BLaER1 (cell line): Measurements from ENCODE around the gene LRWD1.
"Not testable (repeated sequence)": the region's sequence is repeated elsewhere in the genome, so short reads cannot be mapped to it uniquely, and the experiment has no call there.

Source experiments
- H3K27ac ChIP-seq: shearing (Covaris generic); formaldehyde crosslinking; 2 replicates; pipeline ENCODE4 v1.8.1; 2022
- H3K27me3 ChIP-seq: shearing (Covaris generic); formaldehyde crosslinking; 2 replicates; pipeline ENCODE4 v1.8.1; 2022
- H3K36me3 ChIP-seq: shearing (Covaris generic); formaldehyde crosslinking; 2 replicates; pipeline ENCODE4 v1.8.1; 2022
- H3K4me1 ChIP-seq: shearing (Covaris generic); formaldehyde crosslinking; 2 replicates; pipeline ENCODE4 v1.8.1; 2022
- H3K4me2 ChIP-seq: shearing (Covaris generic); formaldehyde crosslinking; 2 replicates; pipeline ENCODE4 v1.8.1; 2022
- H3K4me3 ChIP-seq: shearing (Covaris generic); formaldehyde crosslinking; 2 replicates; pipeline ENCODE4 v1.8.1; 2022
- H3K9ac ChIP-seq: shearing (Covaris generic); formaldehyde crosslinking; 2 replicates; pipeline ENCODE4 v1.8.1; 2022
- H3K9me3 ChIP-seq: shearing (Covaris generic); formaldehyde crosslinking; 2 replicates; pipeline ENCODE4 v1.8.1; 2022
- H4K20me1 ChIP-seq: shearing (Covaris generic); formaldehyde crosslinking; 2 replicates; pipeline ENCODE4 v1.8.1; 2022
- Cebpa-rat ChIP-seq: shearing (Covaris generic); IDR thresholded peaks from 2 replicates; pipeline ENCODE4 v1.8.1; 2022

Gene LRWD1

DNA sequence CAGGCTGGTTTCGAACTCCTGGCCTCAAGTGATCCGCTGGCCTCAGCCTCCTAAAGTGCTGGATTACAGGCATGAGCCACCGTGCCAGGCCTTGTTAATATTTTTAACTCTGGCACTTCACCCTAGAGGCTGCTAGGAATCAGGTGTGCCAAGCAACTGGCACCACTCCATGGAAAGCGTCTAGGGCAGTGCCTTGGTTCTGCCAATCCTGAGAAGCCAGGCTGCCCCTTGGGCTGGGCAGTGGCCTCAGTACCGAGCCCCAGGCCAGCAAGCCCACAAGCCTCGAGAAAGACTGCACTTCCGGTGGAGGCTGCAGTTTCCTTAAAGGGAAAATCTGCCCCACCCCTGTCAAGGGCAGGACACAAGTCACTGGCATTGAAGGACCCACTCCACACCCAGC, 11.5 kb upstream of the LRWD1 start:
- Histone ChIP-seq H4K20me1 (peaks cover 41% of the 10 kb centered on the region), H3K4me3 (no peak overlapping the region), H3K27ac (peak overlapping the region; percentile 78; the same call in 1 of the 2 replicates), H3K36me3 (peaks cover 58% of the 10 kb centered on the region), H3K9ac (no peak overlapping the region), H3K4me1 (peaks cover 69% of the 10 kb centered on the region), H3K27me3 (no peaks in the 10 kb centered on the region), H3K9me3 (no peaks in the 10 kb centered on the region), H3K4me2 (peak overlapping the region; percentile 2; the same call in 1 of the 2 replicates)
- no peak for TF ChIP-seq Cebpa-rat

DNA sequence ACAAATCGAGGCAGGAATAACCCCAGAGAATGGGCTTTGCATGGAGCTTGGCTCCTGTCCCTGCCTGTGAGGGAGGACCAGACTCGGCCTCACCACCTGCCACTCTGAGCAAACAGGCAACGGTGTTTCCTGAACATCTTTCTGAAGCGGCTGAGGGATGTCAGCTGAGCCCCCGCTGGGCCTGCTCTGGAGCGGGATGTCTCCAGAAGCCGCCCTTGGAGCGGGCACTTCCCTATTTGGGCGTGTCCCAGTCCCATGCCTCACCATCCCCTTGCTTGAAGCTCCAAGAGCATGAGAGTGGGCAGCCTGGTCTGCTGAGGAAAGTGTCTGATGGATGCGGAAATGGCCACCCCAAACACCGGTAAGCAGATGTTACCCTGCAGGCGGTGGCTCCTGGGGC, 10.3 kb upstream of the LRWD1 start:
- H3K27me3 ChIP-seq: no peaks in the 10 kb centered on the region
- no peak for TF ChIP-seq Cebpa-rat
- peak overlapping the region; percentile 64 for H3K4me2 ChIP-seq
- peak overlapping the region; percentile 78 for H3K27ac ChIP-seq
- H3K36me3 ChIP-seq: peaks cover 58% of the 10 kb centered on the region
- peaks cover 41% of the 10 kb centered on the region for H4K20me1 ChIP-seq
- no peaks in the 10 kb centered on the region for H3K9me3 ChIP-seq
- H3K4me1 ChIP-seq: peaks cover 68% of the 10 kb centered on the region
- H3K9ac ChIP-seq: peak overlapping the region; percentile 36; the same call in 1 of the 2 replicates
- no peak overlapping the region; the same call in 1 of the 2 replicates for H3K4me3 ChIP-seq

DNA sequence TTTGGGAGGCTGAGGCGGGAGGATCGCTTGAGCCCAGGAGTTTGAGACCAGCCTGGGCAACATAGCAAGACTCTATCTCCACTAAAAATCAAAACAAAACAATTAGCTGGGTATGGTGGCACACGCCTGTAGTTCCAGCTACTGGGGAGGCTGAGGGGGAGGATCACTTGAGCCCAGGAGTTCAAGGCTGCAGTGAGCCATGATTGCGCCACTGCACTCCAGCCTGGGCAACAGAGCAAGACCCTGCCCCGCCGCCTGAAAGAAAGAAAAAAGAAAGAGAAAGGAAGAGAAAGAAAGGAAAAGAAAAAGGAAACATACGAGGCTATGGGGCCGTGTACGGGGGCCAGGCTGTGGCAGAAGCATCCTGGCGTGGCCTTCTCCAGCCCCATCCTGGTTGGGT, 9.9 kb upstream of the LRWD1 start:
- not testable (repeated sequence) for H3K27me3 ChIP-seq, H3K9me3 ChIP-seq
- Histone ChIP-seq H3K4me1 (peaks cover 64% of the 10 kb centered on the region), H4K20me1 (peaks cover 40% of the 10 kb centered on the region), H3K36me3 (peaks cover 58% of the 10 kb centered on the region), H3K4me3 (peak overlapping the region; percentile 2; the same call in 1 of the 2 replicates), H3K27ac (peak overlapping the region; percentile 78), H3K9ac (peak overlapping the region; percentile 36; the same call in 1 of the 2 replicates), H3K4me2 (peak overlapping the region; percentile 64)

DNA sequence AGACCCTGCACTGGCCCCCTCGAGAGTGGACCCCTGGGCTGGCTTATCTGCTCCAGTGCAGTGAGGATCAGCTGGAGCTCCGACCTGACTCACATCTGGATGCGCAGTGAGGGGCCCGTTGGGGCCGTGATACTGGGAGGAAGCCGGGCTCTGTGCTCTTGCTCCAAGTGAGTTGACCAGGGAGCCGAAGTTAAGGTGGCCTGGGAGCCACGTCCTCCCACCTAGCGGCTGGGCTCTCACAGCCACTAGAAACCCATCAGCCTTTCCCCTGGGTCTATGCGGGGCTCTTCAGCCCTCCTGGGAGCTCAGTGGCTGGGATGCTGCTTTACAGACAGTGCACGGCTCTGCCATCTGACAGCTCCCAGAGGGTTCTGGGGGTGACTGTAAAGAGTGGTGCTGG, 9.2 kb upstream of the LRWD1 start:
- Histone ChIP-seq H3K27ac (peak overlapping the region; percentile 78), H3K36me3 (peaks cover 59% of the 10 kb centered on the region), H3K4me3 (peak overlapping the region; percentile 2; the same call in 1 of the 2 replicates), H3K9me3 (no peaks in the 10 kb centered on the region), H4K20me1 (peaks cover 33% of the 10 kb centered on the region), H3K27me3 (no peaks in the 10 kb centered on the region), H3K4me2 (peak overlapping the region; percentile 64), H3K9ac (peak overlapping the region; percentile 36; the same call in 1 of the 2 replicates), H3K4me1 (peaks cover 61% of the 10 kb centered on the region)
- no peak for TF ChIP-seq Cebpa-rat

DNA sequence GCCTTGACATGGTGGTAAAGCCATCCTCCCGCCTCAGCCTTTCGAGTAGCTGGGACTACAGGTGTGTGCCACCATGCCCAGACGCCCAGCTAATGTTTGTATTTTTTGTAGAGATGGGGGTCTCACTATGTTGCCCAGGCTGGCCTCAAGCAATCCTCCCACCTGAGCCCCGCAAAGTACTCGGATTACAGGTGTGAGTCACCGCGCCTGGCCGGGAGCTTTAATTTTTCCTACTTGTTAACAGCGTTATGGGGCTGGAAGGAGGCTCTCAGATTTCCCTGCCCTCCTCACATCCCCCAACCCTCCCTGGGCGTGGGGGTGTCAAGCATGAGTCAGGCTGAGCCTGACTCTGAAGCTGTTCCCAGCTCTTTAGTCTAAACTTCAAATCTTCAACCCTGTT, 8.5 kb upstream of the LRWD1 start:
- peaks cover 29% of the 10 kb centered on the region for H4K20me1 ChIP-seq
- 0 out of 2 replicates have a peak overlapping the region, but pooled peaks have one; percentile 78 for H3K27ac ChIP-seq
- peak overlapping the region; percentile 36; the same call in 1 of the 2 replicates for H3K9ac ChIP-seq
- H3K27me3 ChIP-seq: no peaks in the 10 kb centered on the region
- TF ChIP-seq Cebpa-rat: no peak
- H3K9me3 ChIP-seq: no peaks in the 10 kb centered on the region
- H3K4me2 ChIP-seq: peak overlapping the region; percentile 64
- peaks cover 61% of the 10 kb centered on the region for H3K36me3 ChIP-seq
- H3K4me3 ChIP-seq: 0 out of 2 replicates have a peak overlapping the region, but pooled peaks have one; percentile 2
- peaks cover 55% of the 10 kb centered on the region for H3K4me1 ChIP-seq

- peaks cover 60% of the 10 kb centered on the region for H3K36me3 ChIP-seq
- H3K4me1 ChIP-seq: peaks cover 52% of the 10 kb centered on the region
- no peak overlapping the region for H3K27ac ChIP-seq
- H3K9ac ChIP-seq: no peak overlapping the region
- H3K4me3 ChIP-seq: no peak overlapping the region
- H4K20me1 ChIP-seq: peaks cover 22% of the 10 kb centered on the region
- TF ChIP-seq Cebpa-rat: no peak
- H3K9me3 ChIP-seq: no peaks in the 10 kb centered on the region
- no peaks in the 10 kb centered on the region for H3K27me3 ChIP-seq
- H3K4me2 ChIP-seq: no peak overlapping the region
Measured at GRCh38 chr7:102457352-102457924, 7.3 kb upstream of the LRWD1 start.

GRCh38 chr7:102459221-102459844, 5.5 kb upstream of the LRWD1 start:
- Histone ChIP-seq H3K27me3 (no peaks in the 10 kb centered on the region), H3K36me3 (peaks cover 55% of the 10 kb centered on the region), H3K4me2 (no peak overlapping the region), H3K27ac (no peak overlapping the region), H3K4me1 (peaks cover 54% of the 10 kb centered on the region), H3K9ac (no peak overlapping the region), H3K9me3 (no peaks in the 10 kb centered on the region), H4K20me1 (peaks cover 22% of the 10 kb centered on the region), H3K4me3 (no peak overlapping the region)
- no peak for TF ChIP-seq Cebpa-rat

- TF ChIP-seq Cebpa-rat: no peak
- Histone ChIP-seq H3K27ac (0 out of 2 replicates have a peak overlapping the region, but pooled peaks have one; percentile 19), H3K9ac (no peak overlapping the region), H3K9me3 (no peaks in the 10 kb centered on the region), H3K27me3 (no peaks in the 10 kb centered on the region), H3K4me2 (no peak overlapping the region), H3K4me1 (peaks cover 46% of the 10 kb centered on the region), H3K4me3 (no peak overlapping the region), H3K36me3 (peaks cover 55% of the 10 kb centered on the region), H4K20me1 (peaks cover 12% of the 10 kb centered on the region)
Measured at GRCh38 chr7:102460467-102460866, 4.3 kb upstream of the LRWD1 start.

DNA sequence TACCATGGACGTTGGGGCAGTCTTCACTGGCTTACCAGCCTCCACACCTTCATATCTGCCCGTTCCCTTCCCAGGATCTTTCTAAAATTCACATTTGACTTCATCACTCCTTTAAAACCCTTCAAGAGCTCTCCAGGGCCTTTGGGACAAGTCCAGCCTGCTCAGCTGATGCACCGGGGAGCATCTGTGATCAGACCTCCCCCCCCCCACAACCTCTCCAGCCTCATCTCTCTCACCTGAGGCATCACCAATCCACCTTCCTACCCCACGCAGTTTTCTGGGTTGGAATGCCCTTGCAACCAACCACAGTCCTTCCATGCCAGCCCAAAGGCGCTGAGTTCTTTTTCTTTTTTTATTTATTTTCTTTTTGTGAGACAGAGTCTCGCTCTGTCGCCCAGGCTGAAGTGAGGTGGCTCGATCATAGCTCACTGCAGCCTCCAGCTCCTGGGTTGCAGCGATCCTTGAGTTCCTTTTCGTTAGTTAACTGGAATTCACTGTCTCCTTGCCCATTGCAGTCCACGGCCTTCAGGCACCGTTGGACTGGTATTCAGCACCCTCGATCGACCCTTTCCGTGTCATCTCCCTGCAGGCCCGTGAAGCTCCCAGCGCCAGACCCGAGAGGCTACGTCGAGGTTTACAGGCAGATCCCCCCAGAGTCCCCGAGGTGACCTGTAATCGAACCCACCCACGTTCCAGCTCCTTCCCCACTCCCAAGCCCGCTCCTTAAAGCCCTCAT, 775 bp upstream of the LRWD1 start:
- H3K27ac ChIP-seq: peak overlapping the region; percentile 86
- no peak for TF ChIP-seq Cebpa-rat

More for the DNA sequence above, 775 bp upstream of the LRWD1 start:
- H3K4me3 ChIP-seq: peak overlapping the region; percentile 87
- peaks cover 29% of the 10 kb centered on the region; the same call in 1 of the 2 replicates for H4K20me1 ChIP-seq
- peak overlapping the region; percentile 95 for H3K9ac ChIP-seq
- peak overlapping the region; percentile 92 for H3K4me2 ChIP-seq
- peaks cover 69% of the 10 kb centered on the region for H3K4me1 ChIP-seq
- no peaks in the 10 kb centered on the region for H3K27me3 ChIP-seq
- no peaks in the 10 kb centered on the region for H3K9me3 ChIP-seq
- peaks cover 42% of the 10 kb centered on the region for H3K36me3 ChIP-seq
